DMS53 treated with DMSO at 0.1 percent for 48 hours (cell line): Measurements from ENCODE around the gene ZSCAN29.
A peak's percentile ranks its signal among the peaks of the same experiment; 100 is the strongest.

Source experiments
- DNase-seq: peaks from one replicate; lab custom pipeline; 2025; ENCODE audit not compliant: unreplicated experiment; lab: John Stamatoyannopoulos, UW

Gene ZSCAN29

GRCh38 chr15:43352693-43353382 is 18.0 kb downstream of the ZSCAN29 start:
- no peak for DNase-seq

DNA sequence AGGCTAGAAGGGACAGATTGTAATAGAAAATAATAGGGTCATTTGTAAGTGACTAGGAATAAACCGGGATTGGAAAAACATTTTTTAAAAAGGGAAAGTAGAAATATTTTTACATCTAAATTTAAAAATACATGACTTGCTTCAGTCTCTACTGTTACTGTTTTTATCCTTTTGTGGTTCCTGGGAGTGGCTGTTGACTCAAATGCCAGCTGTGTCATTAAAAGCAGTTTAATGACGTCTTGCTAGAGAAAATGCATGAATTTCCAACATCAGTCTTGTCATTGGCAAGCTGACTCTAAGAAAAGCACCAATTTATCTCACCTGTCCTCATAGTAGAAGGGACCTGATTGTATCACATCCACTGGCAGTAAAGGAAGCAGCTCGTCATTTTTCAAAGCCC is 23.7 kb downstream of the ZSCAN29 start:
- DNase-seq, result no peak

DNA sequence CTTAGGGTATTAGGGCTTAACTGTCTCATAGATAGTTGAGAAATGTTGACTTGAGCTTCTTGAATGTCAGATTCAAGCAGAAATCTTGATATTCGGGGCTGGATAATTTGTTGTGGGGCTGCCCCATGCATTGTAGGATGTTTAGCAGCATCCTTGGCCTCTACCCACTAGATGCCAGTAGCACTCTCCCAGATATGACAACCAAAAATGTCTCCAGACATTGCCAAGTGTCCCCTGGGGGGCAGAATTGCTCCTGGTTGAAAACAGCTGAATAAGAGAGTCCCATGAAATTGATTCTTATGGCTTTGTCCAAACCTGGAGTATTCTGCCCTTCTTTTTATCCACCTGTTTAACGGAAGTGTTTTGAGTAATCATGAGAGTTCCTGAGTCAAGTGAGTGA is 24.5 kb downstream of the ZSCAN29 start:
- DNase-seq, result no peak

DNA sequence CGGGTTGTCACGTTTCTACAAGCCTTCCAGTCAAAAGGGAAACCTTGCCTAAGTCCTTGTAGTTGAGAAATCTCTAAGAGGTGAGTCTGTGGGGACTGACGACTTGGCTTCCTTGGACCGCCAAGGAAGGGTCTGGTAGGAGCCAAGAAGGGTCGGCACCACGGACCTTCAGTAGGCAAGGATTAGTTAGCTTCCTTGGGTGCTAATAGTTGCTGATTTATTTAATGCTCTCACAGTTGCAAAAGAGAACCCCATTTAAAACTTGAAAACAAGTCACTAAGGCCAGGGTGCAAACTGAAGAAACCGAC is 40.1 kb downstream of the ZSCAN29 start:
- no peak for DNase-seq

DNA sequence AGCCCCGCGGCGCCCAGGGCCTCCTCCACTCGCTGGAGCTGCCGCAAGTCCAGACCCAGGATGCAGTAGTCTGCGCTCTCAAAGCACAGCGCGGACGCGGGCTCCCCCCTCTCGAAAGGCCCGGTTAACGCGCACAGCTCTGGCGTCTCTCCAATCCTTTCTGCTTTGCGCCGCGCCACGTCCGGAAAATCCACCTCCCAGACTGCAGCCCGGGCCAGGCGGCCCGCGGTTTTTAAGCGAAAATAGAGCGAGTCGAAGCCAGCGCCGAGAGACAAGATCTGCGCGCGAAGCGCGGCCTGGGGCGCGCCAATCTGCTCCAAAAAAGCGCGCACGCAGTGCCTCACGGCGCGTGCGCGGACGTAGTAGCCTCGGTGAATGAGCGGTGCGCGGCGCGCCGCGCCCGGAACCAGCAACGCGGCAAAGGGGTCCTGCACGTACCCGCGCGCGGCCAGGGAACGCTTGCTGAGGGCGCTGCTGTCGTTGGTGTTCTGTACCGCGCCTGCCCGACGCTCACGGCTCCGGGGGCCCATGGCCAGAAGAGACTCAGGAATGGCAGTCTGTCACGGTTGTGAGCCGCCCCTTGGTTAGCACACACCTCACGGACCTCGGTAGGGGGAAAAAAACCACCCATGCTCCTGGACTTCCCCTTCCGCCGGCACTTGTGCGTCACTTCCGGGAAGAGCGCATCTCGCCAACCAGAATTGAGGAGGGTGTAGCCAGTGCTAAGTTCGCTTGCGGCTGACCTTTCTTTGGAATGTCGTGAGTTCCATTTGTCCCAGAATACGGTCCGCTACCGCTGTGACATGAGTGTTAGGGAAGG is 40.7 kb downstream of the ZSCAN29 start, which contains the start of gene LCMT2:
LCMT2 (minus strand) TSS at position 614 of the 820 bp plus-strand sequence; CDS start at position 530, 84 bp downstream.
- peak; percentile 67 for DNase-seq

GRCh38 chr15:43329217-43329959 is 41.5 kb downstream of the ZSCAN29 start:
- no peak for DNase-seq

- no peak for DNase-seq
Measured at GRCh38 chr15:43325039-43325684, 45.7 kb downstream of the ZSCAN29 start.

DNA sequence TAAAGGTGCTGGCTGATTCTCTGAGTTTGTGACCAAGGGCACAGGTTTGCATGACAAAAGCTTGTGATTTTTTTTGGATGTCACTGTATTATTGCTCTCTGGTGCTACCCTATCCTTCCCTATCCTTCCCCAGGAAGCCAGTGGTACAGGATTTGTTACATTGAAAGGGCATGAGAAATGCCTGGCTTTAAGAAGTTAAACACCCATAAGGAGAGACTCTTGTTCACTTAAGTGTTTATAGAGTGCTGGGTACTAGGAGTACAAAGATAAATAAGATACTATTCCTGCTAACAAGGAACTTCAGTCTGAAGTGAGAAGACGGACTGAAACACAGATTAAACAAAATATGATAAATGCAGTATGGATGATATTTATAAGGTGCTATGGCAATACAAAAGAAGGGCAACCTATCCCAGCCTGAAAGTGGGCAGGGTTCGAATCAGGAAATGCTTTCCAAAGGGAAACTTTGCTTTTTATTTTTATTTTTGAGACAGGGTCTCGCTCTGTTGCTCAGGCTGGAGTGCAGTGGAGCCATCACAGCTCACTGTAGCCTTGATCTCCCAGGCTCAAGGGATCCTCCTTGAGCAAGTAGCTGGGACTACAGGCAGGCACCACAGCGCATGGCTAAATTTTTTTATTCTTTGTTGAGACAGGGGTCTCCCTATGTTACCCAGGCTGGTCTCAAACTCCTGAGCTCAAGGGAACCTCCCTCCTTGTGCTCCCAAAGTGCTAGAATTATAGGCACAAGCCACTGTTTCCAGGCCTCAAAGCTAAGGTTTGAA is 51.7 kb downstream of the ZSCAN29 start:
- DNase-seq, result no peak

- DNase-seq, result no peak
Measured at GRCh38 chr15:43317566-43318184, 53.2 kb downstream of the ZSCAN29 start.

DNA sequence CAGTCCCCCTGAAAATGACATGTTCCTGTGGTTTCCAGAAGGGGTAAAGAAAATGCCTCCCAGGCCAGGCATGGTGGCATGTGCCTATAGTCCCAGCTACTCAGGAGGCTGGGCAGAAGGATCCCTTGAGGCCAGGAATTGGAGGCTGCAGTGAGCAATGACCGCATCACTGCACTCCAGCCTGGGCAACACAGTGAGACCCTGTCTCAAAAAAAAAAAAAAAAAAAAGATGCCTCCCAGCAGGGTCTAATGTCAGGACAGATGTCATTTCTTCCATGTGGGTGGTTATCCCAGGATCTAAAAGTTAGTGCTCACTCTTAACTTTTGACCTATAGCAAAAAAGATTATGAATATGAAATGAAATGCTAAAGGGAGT is 53.9 kb downstream of the ZSCAN29 start:
- no peak for DNase-seq

- DNase-seq, result no peak
Measured at GRCh38 chr15:43316016-43316970, 54.5 kb downstream of the ZSCAN29 start.

DNA sequence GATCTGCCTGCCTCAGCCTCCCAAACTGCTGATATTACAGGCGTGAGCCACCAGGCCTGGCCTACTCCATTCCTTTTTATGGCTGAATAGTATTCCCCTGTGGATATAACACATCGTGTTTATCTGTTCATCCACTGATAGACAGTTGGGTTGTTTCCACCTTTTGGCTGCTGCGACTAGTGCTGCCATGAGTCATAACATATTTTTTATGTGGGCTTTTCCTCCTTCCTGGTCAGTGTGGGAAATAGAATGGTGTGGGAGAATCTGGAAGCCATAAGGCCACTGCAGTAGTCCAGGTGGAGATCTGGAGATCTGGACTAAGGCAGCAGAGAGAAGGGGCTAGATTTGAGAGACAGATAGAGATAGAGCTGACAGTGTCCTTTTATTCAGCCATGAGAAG is 56.7 kb downstream of the ZSCAN29 start:
- DNase-seq, result no peak

DNA sequence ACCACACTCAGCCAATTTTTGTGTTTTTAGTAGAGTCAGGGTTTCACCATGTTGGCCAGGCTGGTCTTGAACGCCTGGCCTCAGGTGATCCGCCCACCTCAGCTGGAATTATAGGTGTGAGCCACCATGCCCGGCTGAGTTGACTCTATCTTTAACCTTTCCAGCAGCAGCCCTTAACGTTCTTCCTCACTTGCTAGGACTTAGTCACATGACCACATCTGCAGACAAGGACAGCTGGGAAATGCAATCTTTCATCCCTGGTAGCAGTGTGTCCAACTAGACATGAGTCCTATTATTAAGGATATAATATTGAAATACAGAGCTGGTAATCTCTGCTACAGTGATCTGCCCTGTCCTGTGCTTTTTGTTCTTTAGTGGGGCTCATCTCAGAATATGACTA is 58.5 kb downstream of the ZSCAN29 start:
- no peak for DNase-seq
